ENCODE results near the gene CD46. TPM values are rescaled to one million over a fixed set of nuclear protein-coding genes. Genes with fewer than 3 reads are reported as not detected.
"Not testable (repeated sequence)": the region's sequence is repeated elsewhere in the genome, so short reads cannot be mapped to it uniquely, and the experiment has no call there.

CD46 gene
- polyA plus RNA-seq (ENCODE audit: insufficient read length) = 367 TPM
- long read RNA-seq, donor 1, transcript CD46-208 (13 exons, 3,326 nt) = minor isoform, 6 of 89 reads
- long read RNA-seq, donor 1, transcript CD46-203 (12 exons, 3,233 nt) = major isoform, 30 of 89 reads
- long read RNA-seq, donor 1, partial matches to known transcripts = 48 of 89 reads
- long read RNA-seq, donor 1, other reads (novel, unspliced or antisense) = 0 of 89 reads
- long read RNA-seq, donor 2, transcript CD46-208 (13 exons, 3,326 nt) = minor isoform, 7 of 85 reads
- long read RNA-seq, donor 2, transcript CD46-203 (12 exons, 3,233 nt) = major isoform, 13 of 85 reads
- long read RNA-seq, donor 2, transcript CD46-211 (2 exons, 567 nt) = minor isoform, 8 of 85 reads
- long read RNA-seq, donor 2, transcript CD46-204 (11 exons, 3,188 nt) = minor isoform, 5 of 85 reads
- long read RNA-seq, donor 2, partial matches to known transcripts = 52 of 85 reads
- long read RNA-seq, donor 2, other reads (novel, unspliced or antisense) = 0 of 85 reads
- long read RNA-seq, donor 3, transcript CD46-204 (11 exons, 3,188 nt) = minor isoform, 6 of 60 reads
- long read RNA-seq, donor 3, transcript CD46-211 (2 exons, 567 nt) = minor isoform, 7 of 60 reads
- long read RNA-seq, donor 3, transcript CD46-208 (13 exons, 3,326 nt) = minor isoform, 6 of 60 reads
- long read RNA-seq, donor 3, transcript CD46-203 (12 exons, 3,233 nt) = major isoform, 21 of 60 reads
- long read RNA-seq, donor 3, partial matches to known transcripts = 18 of 60 reads
- long read RNA-seq, donor 3, other reads (novel, unspliced or antisense) = 0 of 60 reads
- long read RNA-seq, donor 4, partial matches to known transcripts = 0 of 1 reads
- long read RNA-seq, donor 4, other reads (novel, unspliced or antisense) = 0 of 1 reads
- long read RNA-seq, donor 5, transcript CD46-208 (13 exons, 3,326 nt) = minor isoform, 9 of 351 reads
- long read RNA-seq, donor 5, transcript CD46-203 (12 exons, 3,233 nt) = minor isoform, 20 of 351 reads
- long read RNA-seq, donor 5, transcript CD46-204 (11 exons, 3,188 nt) = major isoform, 39 of 351 reads
- long read RNA-seq, donor 5, transcript CD46-207 (12 exons, 3,281 nt) = minor isoform, 14 of 351 reads
- long read RNA-seq, donor 5, partial matches to known transcripts = 264 of 351 reads
- long read RNA-seq, donor 5, other reads (novel, unspliced or antisense) = 0 of 351 reads
- long read RNA-seq, donor 6, transcript CD46-208 (13 exons, 3,326 nt) = minor isoform, 6 of 51 reads
- long read RNA-seq, donor 6, transcript CD46-203 (12 exons, 3,233 nt) = major isoform, 20 of 51 reads
- long read RNA-seq, donor 6, partial matches to known transcripts = 23 of 51 reads
- long read RNA-seq, donor 6, other reads (novel, unspliced or antisense) = 0 of 51 reads
- long read RNA-seq, donor 7, transcript CD46-208 (13 exons, 3,326 nt) = minor isoform, 11 of 209 reads
- long read RNA-seq, donor 7, transcript CD46-203 (12 exons, 3,233 nt) = major isoform, 25 of 209 reads
- long read RNA-seq, donor 7, transcript CD46-204 (11 exons, 3,188 nt) = minor isoform, 21 of 209 reads
- long read RNA-seq, donor 7, transcript CD46-207 (12 exons, 3,281 nt) = minor isoform, 6 of 209 reads
- long read RNA-seq, donor 7, partial matches to known transcripts = 140 of 209 reads
- long read RNA-seq, donor 7, other reads (novel, unspliced or antisense) = 0 of 209 reads
- long read RNA-seq, donor 8, transcript CD46-203 (12 exons, 3,233 nt) = major isoform, 20 of 125 reads
- long read RNA-seq, donor 8, transcript CD46-208 (13 exons, 3,326 nt) = minor isoform, 5 of 125 reads
- long read RNA-seq, donor 8, partial matches to known transcripts = 95 of 125 reads
- long read RNA-seq, donor 8, other reads (novel, unspliced or antisense) = 0 of 125 reads

- peak; percentile 95 for DNase-seq
Observed at GRCh38 chr1:207751790-207752455, at the start of gene CD46. Gene CD46, plus strand, starts transcription at chr1:207752054. Its CDS starts 159 bp downstream, at chr1:207752213.

- DNase-seq = no peak
Observed at GRCh38 chr1:207702317-207702716, 49.5 kb upstream of the CD46 start.

GRCh38 chr1:207703712-207704111, 48.1 kb upstream of the CD46 start:
- no peak for DNase-seq

GRCh38 chr1:207708004-207708403, 43.9 kb upstream of the CD46 start:
- DNase-seq = not testable (repeated sequence)

- no peak for DNase-seq
Observed at GRCh38 chr1:207711285-207711684, 40.6 kb upstream of the CD46 start.

- not testable (repeated sequence) for DNase-seq
Observed at GRCh38 chr1:207712701-207713100, 39.2 kb upstream of the CD46 start.

GRCh38 chr1:207713529-207713928, 38.3 kb upstream of the CD46 start:
- DNase-seq = no peak

- no peak for DNase-seq
Observed at GRCh38 chr1:207719234-207719633, 32.6 kb upstream of the CD46 start.

- not testable (repeated sequence) for DNase-seq
Observed at GRCh38 chr1:207728200-207728858, 23.5 kb upstream of the CD46 start.

GRCh38 chr1:207737503-207738157, 14.2 kb upstream of the CD46 start:
- not testable (repeated sequence) for DNase-seq

- peak; percentile 24 for DNase-seq
Observed at GRCh38 chr1:207738158-207738659, 13.6 kb upstream of the CD46 start.

GRCh38 chr1:207740207-207740606, 11.6 kb upstream of the CD46 start:
- DNase-seq = no peak

GRCh38 chr1:207742850-207743555, 8.9 kb upstream of the CD46 start:
- DNase-seq = no peak

GRCh38 chr1:207744000-207744534, 7.8 kb upstream of the CD46 start:
- DNase-seq = no peak

GRCh38 chr1:207745285-207745684, 6.6 kb upstream of the CD46 start:
- no peak for DNase-seq

- no peak for DNase-seq
Observed at GRCh38 chr1:207745839-207746767, 5.8 kb upstream of the CD46 start.
